Esophagus squamous epithelium (tissue), 5 donors: Measurements from ENCODE around the gene LAD1. TPM values are rescaled to one million over a fixed set of nuclear protein-coding genes. Genes with fewer than 3 reads are reported as not detected.

Experiments
- DNase-seq: peaks from one replicate; lab custom pipeline; 2025; lab: John Stamatoyannopoulos, UW
- H3K27ac ChIP-seq, 4 donors: fragments of 200-600 bp; sonication (generic); one replicate each; pipeline ENCODE4 v1.5.1; 2016 to 2019; ENCODE audit warnings: mild to moderate bottlenecking in 1 of 4
- H3K27me3 ChIP-seq, 4 donors: fragments of 200-600 bp; sonication (generic); 1 replicate in 3 of 4; 2 replicates in 1 of 4; pipeline versions ENCODE4 v1.5.1 to v1.6.0; 2017 to 2021; ENCODE audit warnings: antibody characterized with exemption in 1 of 4
- H3K36me3 ChIP-seq, 3 donors: fragments of 200-600 bp; sonication (generic); one replicate each; pipeline ENCODE4 v1.5.1; 2016 to 2019
- H3K4me1 ChIP-seq, 3 donors: fragments of 200-600 bp; sonication (generic); one replicate each; pipeline ENCODE4 v1.5.1; 2017 to 2019
- H3K4me3 ChIP-seq, 4 donors: fragments of 200-600 bp; sonication (generic); 1 replicate in 3 of 4; 2 replicates in 1 of 4; pipeline ENCODE4 v1.5.1; 2016 to 2019; ENCODE audit warnings: mild to moderate bottlenecking in 2 of 4, moderate library complexity in 1 of 4
- H3K9me3 ChIP-seq, 3 donors: fragments of 200-600 bp; sonication (generic); one replicate each; pipeline ENCODE4 v1.5.1; 2016 to 2019
- POLR2A ChIP-seq, 4 donors: fragments of 450-650 bp; IDR thresholded peaks; one replicate each; pipeline ENCODE4 v1.6.1; 2017; ENCODE audit warnings: antibody characterized with exemption in 4 of 4, mild to moderate bottlenecking in 4 of 4, moderate library complexity in 3 of 4
- WGBS, 2 donors: methylation state at CpG; one replicate each; pipeline ENCODE4 v1.1.5; 2018; 5-methylcytosine and 5-hydroxymethylcytosine counted together
- intact Hi-C: fragments of 100-400 bp; cut with DNase I; formaldehyde crosslinking; loops from one replicate; pipeline ENCODE4 v1.15.0; 2022
- total RNA-seq, 4 donors: library from RNA; depleted of rRNA; stranded (reverse); fragments of >200 nt; gene quantifications; one replicate each; pipeline ENCODE4 v1.1.0, GENCODE V29; 2016
- TF ChIP-seq, protein P1 (sequence below), 6 experiments: fragments of 450-650 bp in 4 of 6; fragments of 200-600 bp in 2 of 6; sonication (generic) in 2 of 6; IDR thresholded peaks; one replicate each; pipeline ENCODE4 v1.5.1; 2016 to 2019; ENCODE audit warnings: antibody characterized with exemption in 6 of 6, mild to moderate bottlenecking in 4 of 6, moderate library complexity in 4 of 6
- donor health status: DM: yes; HTN: yes; CAD: no.

LAD1 gene
- total RNA-seq, 4 donors from 2014 or later = 242 to 377 (median 320) TPM

DNA sequence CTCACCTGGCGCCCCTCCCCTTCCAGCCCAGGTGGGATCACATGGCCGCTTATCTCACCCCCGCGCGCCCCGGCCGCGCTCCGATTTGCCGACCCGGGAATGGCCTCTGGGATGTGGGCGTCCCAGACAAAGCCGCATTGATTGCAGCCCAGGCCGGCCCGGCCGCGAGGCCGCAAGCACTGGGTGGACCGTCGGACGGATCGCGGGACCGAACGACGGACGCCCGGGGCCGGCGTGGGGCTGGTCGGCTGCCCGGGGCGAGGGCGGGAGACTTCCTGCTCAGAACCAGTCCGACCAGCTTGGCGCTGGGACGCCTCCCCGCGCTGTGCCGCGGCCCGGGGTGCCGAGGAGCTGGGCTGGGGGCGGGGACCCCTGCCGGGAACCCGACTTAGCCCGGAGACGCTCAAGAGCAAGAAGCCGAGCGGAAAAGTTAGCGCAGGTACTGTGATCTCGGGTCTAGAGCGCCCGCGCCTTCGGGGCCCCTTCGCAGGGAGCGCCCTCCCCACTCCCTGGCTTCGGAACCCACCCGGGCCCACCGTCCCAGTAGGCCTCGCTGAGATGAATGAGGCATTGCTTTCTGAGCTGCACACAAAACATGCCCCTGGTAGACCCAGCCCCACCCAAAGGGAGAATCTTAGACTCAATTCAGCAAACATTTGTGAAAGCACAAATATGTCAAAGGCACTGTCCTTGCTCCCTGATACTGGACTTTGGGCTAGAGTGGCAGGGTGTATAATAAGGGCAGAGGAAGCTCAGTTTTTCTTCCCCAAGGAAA, 415 bp upstream of the LAD1 start:
- Histone ChIP-seq H3K4me3 (peak overlapping the region; percentile 68 to 77 (median 74)), H3K27ac (peak overlapping the region; percentile 90 to 99 (median 96)), H3K36me3 (no peaks in the 10 kb centered on the region), H3K27me3 (peaks cover 0 to 39% (median 0%) of the 10 kb centered on the region in 4 donors), H3K4me1 (peaks cover 28 to 59% (median 29%) of the 10 kb centered on the region in 3 donors), H3K9me3 (no peaks in the 10 kb centered on the region)
- TF ChIP-seq POLR2A (IDR thresholded peaks at IDR 0.05) = peak in 3 of 4 donors; percentile 36 to 61 (median 37)
- TF ChIP-seq, protein P1, sequence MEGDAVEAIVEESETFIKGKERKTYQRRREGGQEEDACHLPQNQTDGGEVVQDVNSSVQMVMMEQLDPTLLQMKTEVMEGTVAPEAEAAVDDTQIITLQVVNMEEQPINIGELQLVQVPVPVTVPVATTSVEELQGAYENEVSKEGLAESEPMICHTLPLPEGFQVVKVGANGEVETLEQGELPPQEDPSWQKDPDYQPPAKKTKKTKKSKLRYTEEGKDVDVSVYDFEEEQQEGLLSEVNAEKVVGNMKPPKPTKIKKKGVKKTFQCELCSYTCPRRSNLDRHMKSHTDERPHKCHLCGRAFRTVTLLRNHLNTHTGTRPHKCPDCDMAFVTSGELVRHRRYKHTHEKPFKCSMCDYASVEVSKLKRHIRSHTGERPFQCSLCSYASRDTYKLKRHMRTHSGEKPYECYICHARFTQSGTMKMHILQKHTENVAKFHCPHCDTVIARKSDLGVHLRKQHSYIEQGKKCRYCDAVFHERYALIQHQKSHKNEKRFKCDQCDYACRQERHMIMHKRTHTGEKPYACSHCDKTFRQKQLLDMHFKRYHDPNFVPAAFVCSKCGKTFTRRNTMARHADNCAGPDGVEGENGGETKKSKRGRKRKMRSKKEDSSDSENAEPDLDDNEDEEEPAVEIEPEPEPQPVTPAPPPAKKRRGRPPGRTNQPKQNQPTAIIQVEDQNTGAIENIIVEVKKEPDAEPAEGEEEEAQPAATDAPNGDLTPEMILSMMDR (IDR thresholded peaks at IDR 0.05) = no peak
- intact Hi-C loops = no loop called here
- 0 to 21% methylated on average over 1 to 9 of the region's 62 CpGs for WGBS, 2 donors
- no peak for DNase-seq

DNA sequence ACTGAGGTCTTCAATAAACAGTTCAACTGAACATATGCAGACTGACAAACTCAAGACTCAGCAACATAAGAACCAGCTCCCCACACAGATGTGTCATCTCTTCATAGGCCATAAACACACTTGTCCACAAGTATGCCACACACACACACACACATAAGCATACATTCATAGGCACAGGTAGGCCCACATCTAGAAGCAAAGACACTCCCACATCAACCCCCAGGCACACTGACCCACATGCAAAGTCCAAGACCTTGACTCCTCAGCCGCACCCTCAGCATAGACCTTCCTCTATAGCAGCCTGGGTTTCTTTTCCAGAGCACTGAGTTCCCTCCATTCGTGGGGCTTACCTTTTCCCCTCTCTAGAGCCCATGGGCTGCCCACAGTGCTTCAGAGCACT, 1.4 kb downstream of the LAD1 start:
- Histone ChIP-seq H3K4me3 (peak overlapping the region; percentile 68 to 77 (median 74)), H3K27ac (peak overlapping the region; percentile 90 to 99 (median 96)), H3K9me3 (no peaks in the 10 kb centered on the region), H3K4me1 (peaks cover 27 to 69% (median 29%) of the 10 kb centered on the region in 3 donors), H3K27me3 (peaks cover 0 to 39% (median 0%) of the 10 kb centered on the region in 4 donors), H3K36me3 (peaks cover 0 to under 1% (median 0%) of the 10 kb centered on the region in 3 donors)
- DNase-seq = no peak
- intact Hi-C loops = no loop called here
- TF ChIP-seq, protein P1 (IDR thresholded peaks at IDR 0.05) = no peak
- peak in 2 of 4 donors; percentile 12 to 37 for TF ChIP-seq POLR2A (IDR thresholded peaks at IDR 0.05)
- 33 to 100% methylated on average over 1 to 2 of the region's 2 CpGs for WGBS, 2 donors

DNA sequence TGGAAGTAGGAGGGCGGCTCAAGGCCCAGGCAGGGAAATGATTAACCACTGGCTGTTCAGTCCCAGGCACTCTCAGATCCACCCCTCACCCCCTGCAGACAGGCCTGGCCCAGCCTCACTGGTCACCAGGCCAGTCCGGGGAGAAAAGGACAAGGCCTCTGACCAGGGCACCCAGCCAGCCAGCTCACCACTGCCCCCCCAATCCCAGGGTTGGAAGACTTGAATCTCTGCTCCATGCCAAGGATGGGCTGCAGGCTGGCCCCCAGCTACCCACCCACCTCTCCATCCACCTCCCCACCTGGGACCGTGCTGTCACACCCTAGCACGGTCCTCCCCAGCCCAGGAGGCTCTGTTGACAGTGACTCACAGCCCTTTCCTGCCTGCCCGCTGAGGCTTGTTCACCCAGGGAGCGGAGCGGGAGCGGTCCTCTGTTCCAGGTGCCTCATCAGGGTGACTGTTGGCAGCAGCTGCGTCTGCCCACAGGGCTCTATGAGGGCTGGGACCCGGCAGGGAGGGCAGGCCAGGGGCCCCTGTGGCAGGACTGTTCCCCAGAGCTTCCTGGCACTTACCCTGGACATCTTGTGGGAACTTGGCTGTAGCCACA, 2.2 kb downstream of the LAD1 start:
- 67% methylated on average over 2 of the region's 10 CpGs; no CpG with 5 or more reads in 1 of the 2 donors for WGBS, 2 donors
- no peaks in the 10 kb centered on the region for H3K9me3 ChIP-seq
- intact Hi-C loops = no loop called here
- H3K36me3 ChIP-seq = peaks cover 0 to 8% (median 0%) of the 10 kb centered on the region in 3 donors
- no peak for DNase-seq
- peaks cover 28 to 76% (median 29%) of the 10 kb centered on the region in 3 donors for H3K4me1 ChIP-seq
- peak overlapping the region; percentile 68 to 77 (median 74) for H3K4me3 ChIP-seq
- H3K27me3 ChIP-seq = peaks cover 0 to 39% (median 0%) of the 10 kb centered on the region in 4 donors
- peak overlapping the region; percentile 90 to 99 (median 96) for H3K27ac ChIP-seq
- peak in 3 of 4 donors; percentile 17 to 53 (median 45) for TF ChIP-seq POLR2A (IDR thresholded peaks at IDR 0.05)
- TF ChIP-seq, protein P1 (IDR thresholded peaks at IDR 0.05) = no peak

DNA sequence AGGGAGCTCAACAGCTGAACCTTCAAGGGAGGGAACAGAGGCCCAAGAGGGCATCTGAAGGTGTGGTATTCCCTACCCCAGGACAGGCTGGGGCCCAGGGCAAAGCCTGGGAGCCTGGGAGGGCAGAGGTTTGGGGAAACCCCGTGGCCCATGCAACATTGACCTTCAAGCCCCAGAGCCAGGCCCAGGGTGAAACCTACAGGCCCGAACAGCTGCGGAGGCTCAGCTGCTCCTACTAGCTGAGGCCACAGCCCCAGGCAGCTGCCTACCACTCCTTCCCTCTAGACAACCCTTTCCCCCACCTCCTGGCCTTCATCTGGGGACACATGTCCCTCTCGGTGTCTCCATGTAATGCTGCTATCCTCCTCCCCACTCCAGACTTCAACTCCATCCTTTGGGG, 3.2 kb downstream of the LAD1 start:
- intact Hi-C loops = no loop called here
- no peaks in the 10 kb centered on the region for H3K9me3 ChIP-seq
- H3K27ac ChIP-seq = peak overlapping the region; percentile 90 to 99 (median 96)
- TF ChIP-seq POLR2A (IDR thresholded peaks at IDR 0.05) = no peak
- TF ChIP-seq, protein P1 (IDR thresholded peaks at IDR 0.05) = no peak
- H3K4me1 ChIP-seq = peaks cover 29 to 82% (median 32%) of the 10 kb centered on the region in 3 donors
- H3K4me3 ChIP-seq = peak overlapping the region; percentile 20 to 74 (median 70)
- peaks cover 0 to 39% (median 0%) of the 10 kb centered on the region in 4 donors for H3K27me3 ChIP-seq
- no peak for DNase-seq
- peaks cover 0 to 18% (median 0%) of the 10 kb centered on the region in 3 donors for H3K36me3 ChIP-seq
- 29 to 39% methylated on average over 2 to 4 of the region's 4 CpGs for WGBS, 2 donors
